SH-SY5Y (cell line): ENCODE results near the gene HTR3D.

Experiments
- GATA2 ChIP-seq: IDR thresholded peaks from 2 replicates; pipeline ENCODE4 v1.6.1; 2011; ENCODE audit warnings: mild to moderate bottlenecking, low read depth, low read length
- GATA3 ChIP-seq: IDR thresholded peaks from 2 replicates; pipeline ENCODE4 v1.6.1; 2011; ENCODE audit warnings: low read depth, mild to moderate bottlenecking, low read length, moderate library complexity

- no peak for TF ChIP-seq GATA3
- no peak for TF ChIP-seq GATA2
Measured at GRCh38 chr3:184011937-184012889, 19.3 kb upstream of the HTR3D start.
